ENCODE data around the gene STARD3. TPM values are rescaled to one million over a fixed set of nuclear protein-coding genes. Genes with fewer than 3 reads are reported as not detected.

STARD3 gene
- total and polyA plus RNA-seq, 12 donors, result 38.6 to 220 (median 93.6) TPM

DNA sequence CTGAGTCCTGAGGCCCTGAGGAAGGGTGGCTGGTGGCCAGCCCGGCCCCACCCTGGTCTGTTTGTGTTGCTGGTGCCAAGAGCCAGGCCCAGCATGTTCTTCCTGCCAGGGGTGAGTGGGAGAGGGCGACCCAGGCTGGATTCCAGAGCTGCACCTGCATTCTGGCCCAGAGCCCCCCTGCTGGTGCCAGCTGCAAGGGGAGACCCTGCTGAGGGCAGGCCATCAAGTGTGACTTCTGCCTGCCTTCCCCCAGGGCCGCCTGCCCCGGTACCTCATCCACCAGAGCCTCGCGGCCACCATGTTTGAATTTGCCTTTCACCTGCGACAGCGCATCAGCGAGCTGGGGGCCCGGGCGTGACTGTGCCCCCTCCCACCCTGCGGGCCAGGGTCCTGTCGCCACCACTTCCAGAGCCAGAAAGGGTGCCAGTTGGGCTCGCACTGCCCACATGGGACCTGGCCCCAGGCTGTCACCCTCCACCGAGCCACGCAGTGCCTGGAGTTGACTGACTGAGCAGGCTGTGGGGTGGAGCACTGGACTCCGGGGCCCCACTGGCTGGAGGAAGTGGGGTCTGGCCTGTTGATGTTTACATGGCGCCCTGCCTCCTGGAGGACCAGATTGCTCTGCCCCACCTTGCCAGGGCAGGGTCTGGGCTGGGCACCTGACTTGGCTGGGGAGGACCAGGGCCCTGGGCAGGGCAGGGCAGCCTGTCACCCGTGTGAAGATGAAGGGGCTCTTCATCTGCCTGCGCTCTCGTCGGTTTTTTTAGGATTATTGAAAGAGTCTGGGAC lies 25.8 kb downstream of the STARD3 start:
- TF ChIP-seq, protein P1, sequence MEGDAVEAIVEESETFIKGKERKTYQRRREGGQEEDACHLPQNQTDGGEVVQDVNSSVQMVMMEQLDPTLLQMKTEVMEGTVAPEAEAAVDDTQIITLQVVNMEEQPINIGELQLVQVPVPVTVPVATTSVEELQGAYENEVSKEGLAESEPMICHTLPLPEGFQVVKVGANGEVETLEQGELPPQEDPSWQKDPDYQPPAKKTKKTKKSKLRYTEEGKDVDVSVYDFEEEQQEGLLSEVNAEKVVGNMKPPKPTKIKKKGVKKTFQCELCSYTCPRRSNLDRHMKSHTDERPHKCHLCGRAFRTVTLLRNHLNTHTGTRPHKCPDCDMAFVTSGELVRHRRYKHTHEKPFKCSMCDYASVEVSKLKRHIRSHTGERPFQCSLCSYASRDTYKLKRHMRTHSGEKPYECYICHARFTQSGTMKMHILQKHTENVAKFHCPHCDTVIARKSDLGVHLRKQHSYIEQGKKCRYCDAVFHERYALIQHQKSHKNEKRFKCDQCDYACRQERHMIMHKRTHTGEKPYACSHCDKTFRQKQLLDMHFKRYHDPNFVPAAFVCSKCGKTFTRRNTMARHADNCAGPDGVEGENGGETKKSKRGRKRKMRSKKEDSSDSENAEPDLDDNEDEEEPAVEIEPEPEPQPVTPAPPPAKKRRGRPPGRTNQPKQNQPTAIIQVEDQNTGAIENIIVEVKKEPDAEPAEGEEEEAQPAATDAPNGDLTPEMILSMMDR (IDR thresholded peaks at IDR 0.05), result no peak
- TF ChIP-seq POLR2A (IDR thresholded peaks at IDR 0.05), result no peak
- intact Hi-C loops (cut with DNase I), result no loop called here
- WGBS, 4 donors, result 76 to 89% (median 87%) methylated on average over 10 to 22 of the region's 22 CpGs
- H3K4me1 ChIP-seq (replicated peaks in 1 of 2), result peaks cover 9 to 52% of the 10 kb centered on the region in 2 donors
- H3K36me3 ChIP-seq (replicated peaks in 1 of 2), result peaks cover 0 to 52% of the 10 kb centered on the region in 2 donors
- no peak overlapping the region for H3K4me3 ChIP-seq
- H3K27ac ChIP-seq, result peak overlapping the region in 1 of 5 donors; percentile 74
- no peaks in the 10 kb centered on the region for H3K27me3 ChIP-seq
- DNase-seq, result peak in 1 of 7 donors; percentile 54
- no peaks in the 10 kb centered on the region for H3K9me3 ChIP-seq (replicated peaks in 1 of 3)

DNA sequence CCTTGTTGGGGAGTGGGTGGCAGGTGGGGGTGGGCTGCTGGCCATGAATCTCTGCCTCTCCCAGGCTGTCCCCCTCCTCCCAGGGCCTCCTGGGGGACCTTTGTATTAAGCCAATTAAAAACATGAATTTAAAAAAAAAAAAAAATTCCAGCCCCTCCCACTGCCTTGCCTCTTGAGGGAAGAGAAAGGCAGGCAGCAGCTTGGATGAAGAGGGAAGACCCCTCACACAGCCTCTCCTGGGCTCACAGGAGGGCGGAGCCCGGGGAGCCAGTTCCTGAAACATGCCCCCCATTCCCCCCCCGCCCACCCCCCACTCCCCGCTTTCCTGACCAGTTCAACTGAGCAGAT lies 26.4 kb downstream of the STARD3 start:
- Histone ChIP-seq H3K4me1 (replicated peaks in 1 of 2) (peaks cover 15 to 54% of the 10 kb centered on the region in 2 donors), H3K9me3 (replicated peaks in 1 of 3) (no peaks in the 10 kb centered on the region), H3K36me3 (replicated peaks in 1 of 2) (peaks cover 0 to 46% of the 10 kb centered on the region in 2 donors), H3K4me3 (no peak overlapping the region), H3K27me3 (no peaks in the 10 kb centered on the region), H3K27ac (peak overlapping the region in 1 of 5 donors; percentile 74)
- 65 to 91% (median 72%) methylated on average over 3 to 4 of the region's 4 CpGs for WGBS, 4 donors
- no peak for DNase-seq
- TF ChIP-seq POLR2A (IDR thresholded peaks at IDR 0.05), result no peak
- TF ChIP-seq, protein P1 (IDR thresholded peaks at IDR 0.05), result no peak
- intact Hi-C loops (cut with DNase I), result no loop called here

DNA sequence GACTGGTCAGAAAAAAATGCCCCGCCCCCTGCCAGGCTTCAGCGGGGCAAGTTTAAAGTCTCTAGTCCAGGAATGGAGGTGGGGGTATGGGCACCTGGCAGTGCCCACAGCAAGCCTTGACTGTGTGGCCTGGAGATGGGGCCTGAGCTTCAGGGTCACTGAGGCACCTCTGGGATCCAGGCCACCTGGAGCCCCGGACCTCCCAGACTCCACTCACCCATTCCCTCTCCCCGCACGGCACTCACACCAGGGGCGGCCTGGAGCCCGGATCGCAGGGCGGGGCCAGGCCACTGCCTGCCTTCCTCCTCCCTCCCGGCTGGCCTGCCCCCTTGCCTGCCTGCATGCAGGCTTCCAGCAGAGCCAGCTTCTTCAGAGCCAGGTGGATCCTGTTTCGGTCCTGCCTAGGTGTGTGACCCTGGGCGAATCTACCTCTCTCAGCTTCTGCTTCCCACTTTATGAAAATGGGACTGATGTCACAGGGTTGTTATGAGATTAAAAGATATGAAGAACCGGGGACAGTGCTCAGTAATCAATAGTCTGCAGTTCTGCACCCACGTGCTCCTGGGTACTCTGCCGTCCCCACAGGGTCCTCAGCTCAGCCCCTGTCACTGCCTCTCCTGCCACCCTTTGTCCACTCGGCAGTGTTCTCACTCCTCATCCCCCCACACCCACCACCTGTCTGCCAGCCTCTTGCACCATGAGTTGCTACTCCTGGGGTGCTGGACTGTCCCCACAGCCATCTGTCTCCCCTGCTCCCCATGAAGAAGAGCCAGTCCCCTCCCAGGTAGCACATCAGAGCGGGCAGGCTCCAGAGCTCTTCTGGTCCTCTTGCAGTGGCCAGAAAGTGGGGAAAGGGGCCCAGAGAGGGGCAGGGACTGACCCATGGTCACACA lies 27.0 kb downstream of the STARD3 start:
- peaks cover 19 to 53% of the 10 kb centered on the region in 2 donors for H3K4me1 ChIP-seq (replicated peaks in 1 of 2)
- peaks cover 0 to 40% of the 10 kb centered on the region in 2 donors for H3K36me3 ChIP-seq (replicated peaks in 1 of 2)

More for the DNA sequence above, 27.0 kb downstream of the STARD3 start:
- 67 to 90% (median 74%) methylated on average over 3 to 17 of the region's 17 CpGs for WGBS, 4 donors
- intact Hi-C loops (cut with DNase I), result no loop called here
- H3K4me3 ChIP-seq, result no peak overlapping the region
- peaks cover 3% of the 10 kb centered on the region for H3K27me3 ChIP-seq
- TF ChIP-seq POLR2A (IDR thresholded peaks at IDR 0.05), result no peak
- TF ChIP-seq, protein P1 (IDR thresholded peaks at IDR 0.05), result no peak
- no peaks in the 10 kb centered on the region for H3K9me3 ChIP-seq (replicated peaks in 1 of 3)
- DNase-seq, result peak in 1 of 7 donors; percentile 73
- peak overlapping the region in 1 of 5 donors; percentile 74 for H3K27ac ChIP-seq
